HG03460 (cell line): ENCODE data around the gene CPED1.
"Not testable (repeated sequence)": the region's sequence is repeated elsewhere in the genome, so short reads cannot be mapped to it uniquely, and the experiment has no call there.

Experiments
- ATAC-seq: cut with Tn5 transposase; IDR thresholded peaks from one replicate; pipeline ENCODE4 v1.9.1; 2021; ENCODE audit not compliant: unreplicated experiment

The CPED1 gene

GRCh38 chr7:121083790-121084251, 95.3 kb downstream of the CPED1 start:
- no peak for ATAC-seq

GRCh38 chr7:121084256-121084655, 95.7 kb downstream of the CPED1 start:
- ATAC-seq: no peak

- no peak for ATAC-seq
Measured at GRCh38 chr7:121084748-121085336, 96.3 kb downstream of the CPED1 start.

GRCh38 chr7:121085922-121086321, 97.4 kb downstream of the CPED1 start:
- ATAC-seq: no peak

- no peak for ATAC-seq
Measured at GRCh38 chr7:121088870-121089269, 100.4 kb downstream of the CPED1 start.

- no peak for ATAC-seq
Measured at GRCh38 chr7:121094829-121095228, 106.3 kb downstream of the CPED1 start.

GRCh38 chr7:121097577-121097976, 109.1 kb downstream of the CPED1 start:
- no peak for ATAC-seq

GRCh38 chr7:121099572-121099971, 111.1 kb downstream of the CPED1 start:
- ATAC-seq: no peak

GRCh38 chr7:121101083-121101482, 112.6 kb downstream of the CPED1 start:
- no peak for ATAC-seq

GRCh38 chr7:121101621-121102020, 113.1 kb downstream of the CPED1 start:
- ATAC-seq: no peak

- ATAC-seq: no peak
Measured at GRCh38 chr7:121102619-121103018, 114.1 kb downstream of the CPED1 start.

- ATAC-seq: no peak
Measured at GRCh38 chr7:121103086-121103485, 114.6 kb downstream of the CPED1 start.

- ATAC-seq: no peak
Measured at GRCh38 chr7:121103579-121103978, 115.1 kb downstream of the CPED1 start.

GRCh38 chr7:121105262-121105661, 116.8 kb downstream of the CPED1 start:
- ATAC-seq: no peak

- ATAC-seq: peak; percentile 97
Measured at GRCh38 chr7:121107923-121108498, 119.5 kb downstream of the CPED1 start.

- no peak for ATAC-seq
Measured at GRCh38 chr7:121109145-121109544, 120.6 kb downstream of the CPED1 start.

GRCh38 chr7:121113288-121113687, 124.8 kb downstream of the CPED1 start:
- ATAC-seq: no peak

GRCh38 chr7:121116396-121116795, 127.9 kb downstream of the CPED1 start:
- ATAC-seq: no peak

GRCh38 chr7:121119047-121119446, 130.5 kb downstream of the CPED1 start:
- ATAC-seq: no peak

- ATAC-seq: no peak
Measured at GRCh38 chr7:121123032-121123431, 134.5 kb downstream of the CPED1 start.

- not testable (repeated sequence) for ATAC-seq
Measured at GRCh38 chr7:121125454-121125853, 136.9 kb downstream of the CPED1 start.

- no peak for ATAC-seq
Measured at GRCh38 chr7:121126201-121126600, 137.7 kb downstream of the CPED1 start.
